HG02870 (cell line): ENCODE measurements around the gene GNPAT.

ENCODE experiments used
- ATAC-seq: cut with Tn5 transposase; IDR thresholded peaks from one replicate; pipeline ENCODE4 v1.9.1; 2021; ENCODE audit warnings: mild to moderate bottlenecking, moderate library complexity; ENCODE audit not compliant: unreplicated experiment

GNPAT gene

GRCh38 chr1:231241750-231242149 is 738 bp downstream of the GNPAT start:
- peak; percentile 24 for ATAC-seq

- no peak for ATAC-seq
Observed at GRCh38 chr1:231242516-231243198, 1.6 kb downstream of the GNPAT start.

GRCh38 chr1:231248778-231249177 is 7.8 kb downstream of the GNPAT start:
- ATAC-seq: no peak

GRCh38 chr1:231252336-231252735 is 11.3 kb downstream of the GNPAT start:
- no peak for ATAC-seq

GRCh38 chr1:231260351-231260750 is 19.3 kb downstream of the GNPAT start:
- ATAC-seq: no peak

- no peak for ATAC-seq
Observed at GRCh38 chr1:231264642-231265041, 23.6 kb downstream of the GNPAT start.

GRCh38 chr1:231265379-231265778 is 24.4 kb downstream of the GNPAT start:
- ATAC-seq: no peak

GRCh38 chr1:231266811-231267322 is 25.9 kb downstream of the GNPAT start:
- no peak for ATAC-seq

- ATAC-seq: no peak
Observed at GRCh38 chr1:231272173-231272572, 31.2 kb downstream of the GNPAT start.

GRCh38 chr1:231272880-231273279 is 31.9 kb downstream of the GNPAT start:
- no peak for ATAC-seq

GRCh38 chr1:231274119-231274825 is 33.3 kb downstream of the GNPAT start:
- ATAC-seq: no peak

- ATAC-seq: no peak
Observed at GRCh38 chr1:231278100-231278790, 37.2 kb downstream of the GNPAT start.

- ATAC-seq: no peak
Observed at GRCh38 chr1:231279081-231279480, 38.1 kb downstream of the GNPAT start.

- no peak for ATAC-seq
Observed at GRCh38 chr1:231279683-231280082, 38.7 kb downstream of the GNPAT start.

GRCh38 chr1:231284441-231284840 is 43.4 kb downstream of the GNPAT start:
- no peak for ATAC-seq

- ATAC-seq: no peak
Observed at GRCh38 chr1:231286603-231287002, 45.6 kb downstream of the GNPAT start.

GRCh38 chr1:231295938-231296337 is 54.9 kb downstream of the GNPAT start:
- ATAC-seq: no peak

- no peak for ATAC-seq
Observed at GRCh38 chr1:231301990-231302389, 61.0 kb downstream of the GNPAT start.

- ATAC-seq: no peak
Observed at GRCh38 chr1:231310391-231310934, 69.5 kb downstream of the GNPAT start.

GRCh38 chr1:231311720-231312431 is 70.9 kb downstream of the GNPAT start:
- ATAC-seq: no peak

GRCh38 chr1:231312432-231312788 is 71.4 kb downstream of the GNPAT start:
- ATAC-seq: no peak
